HCT116 (cell line): ENCODE data around the gene MX2. TPM values are rescaled to one million over a fixed set of nuclear protein-coding genes. Genes with fewer than 3 reads are reported as not detected.

Source experiments
- ATAC-seq: fragments of 200-7000 bp; cut with Tn5 transposase; 2 replicates; pipeline ENCODE4 v1.9.1; 2020; ENCODE audit warnings: mild to moderate bottlenecking, moderate library complexity
- BruUV-seq: library from RNA; stranded (reverse); fragments of 400-500 nt; replicated peaks from 2 replicates; lab custom pipeline; 2021; lab: Mats Ljungman, UMichigan
- CTCF ChIA-PET: fragments of 300-600 bp; sonication (Branson Sonifier 250); formaldehyde crosslinking; loops from one replicate; lab custom pipeline; 2021; ENCODE audit warnings: antibody characterized with exemption; lab: Charles Lee
- POLR2A ChIA-PET: fragments of 300-600, 350-600 bp; sonication (Branson Sonifier 250); formaldehyde crosslinking; loops from one replicate; lab custom pipeline; 2021; ENCODE audit warnings: antibody characterized with exemption; lab: Charles Lee
- RAD21 ChIA-PET, 2 experiments: fragments of 300-600 bp; sonication (Branson Sonifier 250); formaldehyde crosslinking; loops; one replicate each; lab custom pipeline; 2023; ENCODE audit warnings: low total read pairs in 2 of 2; ENCODE audit not compliant: uncharacterized antibody in 2 of 2, unreplicated experiment in 2 of 2, low non-redundant PET in 1 of 2; lab: Charles Lee
- DNase-seq: peaks from one replicate; pipeline ENCODE4 v3.0.0-alpha.2; 2010; ENCODE audit warnings: low read depth, low spot score
- H2AFZ ChIP-seq: fragments of 200-600 bp; shearing (Covaris generic), sonication (generic); 2 replicates; pipeline ENCODE4 v1.6.1; 2017; ENCODE audit warnings: low read depth, mixed run types, mixed read lengths, antibody characterized with exemption, low read length; ENCODE audit not compliant: poor library complexity, severe bottlenecking
- H3K27ac ChIP-seq: 2 replicates; pipeline ENCODE4 v1.5.1; 2012; ENCODE audit warnings: low read depth, low read length
- H3K27me3 ChIP-seq: fragments of 200-600 bp; sonication (generic); 2 replicates; pipeline ENCODE4 v1.6.1; 2016; ENCODE audit warnings: mixed run types, low read length, mixed read lengths; ENCODE audit not compliant: insufficient read depth
- H3K36me3 ChIP-seq, 2 experiments: fragments of 200-500 bp in 1 of 2; fragments of 200-600 bp in 1 of 2; sonication (Bioruptor generic) in 1 of 2; sonication (generic) in 1 of 2; 2 replicates each; pipeline versions ENCODE4 v1.5.1 to v1.6.1; 2014 to 2016; ENCODE audit warnings: low read length in 2 of 2, inconsistent platforms in 1 of 2, mixed read lengths in 1 of 2, mixed run types in 1 of 2; ENCODE audit not compliant: insufficient read depth in 2 of 2, control insufficient read depth in 1 of 2
- H3K4me1 ChIP-seq, 2 experiments: fragments of 200-600 bp in 1 of 2; sonication (generic) in 1 of 2; 2 replicates each; pipeline versions ENCODE4 v1.5.1 to v1.6.1; 2012 to 2017; ENCODE audit warnings: low read length in 2 of 2, inconsistent platforms in 1 of 2, mild to moderate bottlenecking in 1 of 2, mixed read lengths in 1 of 2, mixed run types in 1 of 2, moderate library complexity in 1 of 2; ENCODE audit not compliant: insufficient read depth in 2 of 2, control insufficient read depth in 1 of 2
- H3K4me2 ChIP-seq: fragments of 200-600 bp; sonication (generic); 2 replicates; pipeline ENCODE4 v1.6.1; 2017; ENCODE audit warnings: mixed run types, low read length, mixed read lengths
- H3K4me3 ChIP-seq, 2 experiments: fragments of 200-600 bp in 1 of 2; sonication (generic) in 1 of 2; replicated peaks in 1 of 2; 2 replicates each; pipeline ENCODE4 v1.5.1; 2011 to 2016; ENCODE audit warnings: low read length in 2 of 2, control low read depth in 1 of 2, low read depth in 1 of 2, mild to moderate bottlenecking in 1 of 2, mixed read lengths in 1 of 2, mixed run types in 1 of 2
- H3K79me2 ChIP-seq: fragments of 200-600 bp; sonication (generic); 2 replicates; pipeline ENCODE4 v1.6.1; 2017; ENCODE audit warnings: mild to moderate bottlenecking, mixed run types, low read length, moderate library complexity, mixed read lengths; ENCODE audit not compliant: insufficient read depth
- H3K9ac ChIP-seq: fragments of 200-600 bp; sonication (generic); 2 replicates; pipeline ENCODE4 v1.6.1; 2016; ENCODE audit warnings: low read length, mixed read lengths
- H3K9me2 ChIP-seq: fragments of 200-600 bp; sonication (generic), shearing (Covaris generic); 2 replicates; pipeline ENCODE4 v1.6.1; 2017; ENCODE audit warnings: mixed run types, mild to moderate bottlenecking, moderate library complexity; ENCODE audit not compliant: insufficient read depth
- H3K9me3 ChIP-seq, 2 experiments: fragments of 200-500 bp in 1 of 2; fragments of 200-600 bp in 1 of 2; sonication (Bioruptor generic) in 1 of 2; sonication (generic) in 1 of 2; 2 replicates each; pipeline ENCODE4 v1.6.1; 2014 to 2017; ENCODE audit warnings: low read length in 2 of 2, mixed read lengths in 2 of 2, inconsistent platforms in 1 of 2, low read depth in 1 of 2, mild to moderate bottlenecking in 1 of 2, mixed run types in 1 of 2, moderate library complexity in 1 of 2; ENCODE audit not compliant: control insufficient read depth in 1 of 2, insufficient read depth in 1 of 2
- H4K20me1 ChIP-seq: fragments of 200-600 bp; sonication (generic), shearing (Covaris generic); 2 replicates; pipeline ENCODE4 v1.6.1; 2017; ENCODE audit warnings: mixed run types, mild to moderate bottlenecking, moderate library complexity; ENCODE audit not compliant: insufficient read depth
- CEBPB ChIP-seq: IDR thresholded peaks from 2 replicates; pipeline ENCODE4 v1.6.1; 2012; ENCODE audit warnings: low read depth
- EGR1 ChIP-seq: IDR thresholded peaks from 2 replicates; pipeline ENCODE4 v1.6.1; 2012; ENCODE audit warnings: low read depth
- ELF1 ChIP-seq: IDR thresholded peaks from 2 replicates; pipeline ENCODE4 v1.6.1; 2012; ENCODE audit warnings: low read depth, borderline replicate concordance
- EZH2phosphoT487 ChIP-seq: fragments of 200-600 bp; IDR thresholded peaks from 2 replicates; pipeline ENCODE4 v1.6.1; 2018; ENCODE audit warnings: antibody characterized with exemption, borderline replicate concordance
- FOSL1 ChIP-seq: IDR thresholded peaks from 2 replicates; pipeline ENCODE4 v1.6.1; 2012; ENCODE audit warnings: low read depth
- POLR2A ChIP-seq: IDR thresholded peaks from 2 replicates; pipeline ENCODE4 v1.7.0; 2011; ENCODE audit warnings: borderline replicate concordance; ENCODE audit not compliant: insufficient read depth, insufficient read length; ENCODE audit errors: extremely low read depth
- POLR2AphosphoS5 ChIP-seq: IDR thresholded peaks from 2 replicates; pipeline ENCODE4 v1.6.1; 2011; ENCODE audit warnings: mild to moderate bottlenecking, low read depth, low read length, moderate library complexity
- RAD21 ChIP-seq: IDR thresholded peaks from 2 replicates; pipeline ENCODE4 v1.6.1; 2012; ENCODE audit warnings: low read depth, mild to moderate bottlenecking
- SIN3A ChIP-seq: IDR thresholded peaks from 2 replicates; pipeline ENCODE4 v1.6.1; 2012; ENCODE audit warnings: low read depth
- SP1 ChIP-seq: IDR thresholded peaks from 2 replicates; pipeline ENCODE4 v1.6.1; 2012; ENCODE audit warnings: low read depth
- TCF7L2 ChIP-seq: IDR thresholded peaks from 2 replicates; pipeline ENCODE4 v1.7.0; 2011; ENCODE audit warnings: borderline replicate concordance, inconsistent platforms; ENCODE audit not compliant: insufficient read depth, insufficient read length; ENCODE audit errors: extremely low read depth
- YY1 ChIP-seq: IDR thresholded peaks from 2 replicates; pipeline ENCODE4 v1.6.1; 2011; ENCODE audit warnings: low read length, low read depth, moderate library complexity, mild to moderate bottlenecking; ENCODE audit not compliant: insufficient replicate concordance; ENCODE audit errors: extremely low read depth
- ZFX ChIP-seq: fragments of 450-650 bp; IDR thresholded peaks from 2 replicates; pipeline ENCODE4 v1.6.1; 2017
- ZNF274 ChIP-seq: fragments of 200-500 bp; sonication (Bioruptor generic); IDR thresholded peaks from 2 replicates; pipeline ENCODE4 v1.6.1; 2014; ENCODE audit warnings: mild to moderate bottlenecking, low read depth, low read length, inconsistent platforms
- intact Hi-C: fragments of 100-400 bp; cut with micrococcal nuclease; formaldehyde crosslinking; loops from 2 replicates; pipeline ENCODE4 v1.10.0; 2022
- total RNA-seq: library from RNA; stranded (reverse); gene quantifications from one replicate; pipeline ENCODE4 v1.2.1, GENCODE V29; 2021; ENCODE audit not compliant: unreplicated experiment
- TF ChIP-seq, protein P1 (sequence below): IDR thresholded peaks from 2 replicates; pipeline ENCODE4 v1.6.1; 2012
- TF ChIP-seq, protein P2 (sequence below): IDR thresholded peaks from 2 replicates; pipeline ENCODE4 v1.6.1; 2012
- TF ChIP-seq, protein P3 (sequence below), 3 experiments: fragments of 200-600 bp in 1 of 3; sonication (generic) in 1 of 3; IDR thresholded peaks in 2 of 3; conservative IDR thresholded peaks in 1 of 3; 2 replicates each; pipeline ENCODE4 v1.5.1; 2012 to 2017; ENCODE audit warnings: low read depth in 2 of 3, low read length in 2 of 3, antibody characterized with exemption in 1 of 3, borderline replicate concordance in 1 of 3, control low read depth in 1 of 3, mild to moderate bottlenecking in 1 of 3, mixed read lengths in 1 of 3, mixed run types in 1 of 3, moderate library complexity in 1 of 3; ENCODE audit not compliant: insufficient read depth in 1 of 3

The MX2 gene
- total RNA-seq, 1 experiment from 2014 or later: 0.22 TPM

GRCh38 chr21:41447356-41447755, 85.5 kb downstream of the MX2 start:
- RAD21 ChIA-PET: no interaction called here

DNA sequence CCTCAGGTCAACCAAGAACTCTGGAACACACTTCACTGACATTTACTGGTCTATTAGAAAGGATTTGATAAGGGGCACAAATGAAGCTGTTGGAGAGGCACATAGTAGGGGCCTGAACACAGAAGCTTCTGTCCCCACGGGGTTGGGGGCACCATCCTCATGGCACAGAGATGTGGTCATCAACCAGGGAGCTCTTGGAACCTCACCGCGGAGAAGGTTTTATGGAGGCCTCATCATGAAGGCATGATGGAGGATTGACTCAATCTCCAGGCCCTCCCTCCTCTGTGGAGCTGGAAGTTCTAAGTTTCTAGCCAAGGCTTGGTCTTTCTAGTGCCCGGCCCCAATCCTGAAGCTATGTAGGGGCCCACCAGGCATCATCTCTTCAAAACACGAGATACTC, 87.8 kb downstream of the MX2 start:
- no peaks in the 10 kb centered on the region for H3K79me2 ChIP-seq
- H3K36me3 ChIP-seq: no peaks in the 10 kb centered on the region
- no peaks in the 10 kb centered on the region for H3K4me1 ChIP-seq
- no peak for DNase-seq
- no peak overlapping the region for H3K9ac ChIP-seq
- BruUV-seq: no TSS peak
- intact Hi-C loops: no loop called here
- H3K27ac ChIP-seq: no peak overlapping the region
- ChIA-PET CTCF (no interaction called here), POLR2A (no interaction called here), RAD21 (no interaction called here)
- no peak overlapping the region for H3K4me3 ChIP-seq
- no peaks in the 10 kb centered on the region for H3K9me2 ChIP-seq
- H3K27me3 ChIP-seq: no peaks in the 10 kb centered on the region
- no peak overlapping the region for H2AFZ ChIP-seq
- H4K20me1 ChIP-seq: no peaks in the 10 kb centered on the region
- no peak overlapping the region for H3K4me2 ChIP-seq
- no peaks in the 10 kb centered on the region for H3K9me3 ChIP-seq
- no peak for ATAC-seq
- TF ChIP-seq POLR2AphosphoS5 (no peak), RAD21 (no peak), FOSL1 (no peak), YY1 (no peak), CEBPB (no peak), TCF7L2 (no peak), ELF1 (no peak), EZH2phosphoT487 (no peak), EGR1 (no peak)
- TF ChIP-seq, protein P1, sequence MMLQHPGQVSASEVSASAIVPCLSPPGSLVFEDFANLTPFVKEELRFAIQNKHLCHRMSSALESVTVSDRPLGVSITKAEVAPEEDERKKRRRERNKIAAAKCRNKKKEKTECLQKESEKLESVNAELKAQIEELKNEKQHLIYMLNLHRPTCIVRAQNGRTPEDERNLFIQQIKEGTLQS: no peak
- TF ChIP-seq, protein P2, sequence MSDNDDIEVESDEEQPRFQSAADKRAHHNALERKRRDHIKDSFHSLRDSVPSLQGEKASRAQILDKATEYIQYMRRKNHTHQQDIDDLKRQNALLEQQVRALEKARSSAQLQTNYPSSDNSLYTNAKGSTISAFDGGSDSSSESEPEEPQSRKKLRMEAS: no peak

More at GRCh38 chr21:41447356-41447755, 85.5 kb downstream of the MX2 start:
- TF ChIP-seq TCF7L2 (no peak), EGR1 (no peak), ELF1 (no peak), EZH2phosphoT487 (no peak), YY1 (no peak), RAD21 (no peak), SIN3A (no peak), ZFX (no peak), SP1 (no peak), POLR2A (no peak), ZNF274 (no peak)
- TF ChIP-seq, protein P3, sequence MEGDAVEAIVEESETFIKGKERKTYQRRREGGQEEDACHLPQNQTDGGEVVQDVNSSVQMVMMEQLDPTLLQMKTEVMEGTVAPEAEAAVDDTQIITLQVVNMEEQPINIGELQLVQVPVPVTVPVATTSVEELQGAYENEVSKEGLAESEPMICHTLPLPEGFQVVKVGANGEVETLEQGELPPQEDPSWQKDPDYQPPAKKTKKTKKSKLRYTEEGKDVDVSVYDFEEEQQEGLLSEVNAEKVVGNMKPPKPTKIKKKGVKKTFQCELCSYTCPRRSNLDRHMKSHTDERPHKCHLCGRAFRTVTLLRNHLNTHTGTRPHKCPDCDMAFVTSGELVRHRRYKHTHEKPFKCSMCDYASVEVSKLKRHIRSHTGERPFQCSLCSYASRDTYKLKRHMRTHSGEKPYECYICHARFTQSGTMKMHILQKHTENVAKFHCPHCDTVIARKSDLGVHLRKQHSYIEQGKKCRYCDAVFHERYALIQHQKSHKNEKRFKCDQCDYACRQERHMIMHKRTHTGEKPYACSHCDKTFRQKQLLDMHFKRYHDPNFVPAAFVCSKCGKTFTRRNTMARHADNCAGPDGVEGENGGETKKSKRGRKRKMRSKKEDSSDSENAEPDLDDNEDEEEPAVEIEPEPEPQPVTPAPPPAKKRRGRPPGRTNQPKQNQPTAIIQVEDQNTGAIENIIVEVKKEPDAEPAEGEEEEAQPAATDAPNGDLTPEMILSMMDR (IDR thresholded peaks at IDR 0.05 in 2 of 3, conservative IDR thresholded peaks at IDR 0.05 in 1 of 3; ENCODE audit: borderline replicate concordance in 1 of 3, insufficient read depth in 1 of 3, low read depth in 2 of 3, low read length in 2 of 3): no peak
- POLR2A ChIA-PET: no interaction called here
- ATAC-seq (no peak), DNase-seq (no peak)
- H3K9me3 ChIP-seq: no peaks in the 10 kb centered on the region
- no peaks in the 10 kb centered on the region for H4K20me1 ChIP-seq
- H3K4me1 ChIP-seq: no peaks in the 10 kb centered on the region
- H3K4me2 ChIP-seq: no peak overlapping the region
- no peaks in the 10 kb centered on the region for H3K79me2 ChIP-seq
- CTCF ChIA-PET: no interaction called here
- no peak overlapping the region for H3K9ac ChIP-seq
- H3K4me3 ChIP-seq: no peak overlapping the region
- no peak overlapping the region for H3K27ac ChIP-seq
- H3K9me2 ChIP-seq: no peaks in the 10 kb centered on the region
- no peaks in the 10 kb centered on the region for H3K36me3 ChIP-seq
- no peak overlapping the region for H2AFZ ChIP-seq
- intact Hi-C loops: loop anchor here (1.0 kb wide), 1 partner anchor 32 kb away; no protein-coding TSS in a partner anchor
- H3K27me3 ChIP-seq: no peaks in the 10 kb centered on the region
- BruUV-seq: no TSS peak
